ENCODE measurements around the gene ROPN1L.

The ROPN1L gene

GRCh38 chr5:10451137-10451824, 9.6 kb downstream of the ROPN1L start:
- no peak for TF ChIP-seq CTCF (IDR thresholded peaks at IDR 0.05)
- TF ChIP-seq ZFX (IDR thresholded peaks at IDR 0.05; ENCODE audit: borderline replicate concordance), result no peak
- H3K27ac ChIP-seq, result no peak overlapping the region

GRCh38 chr5:10452768-10453331, 11.2 kb downstream of the ROPN1L start:
- no peak overlapping the region for H3K27ac ChIP-seq
- TF ChIP-seq CTCF (IDR thresholded peaks at IDR 0.05), result peak; percentile 75
- TF ChIP-seq ZFX (IDR thresholded peaks at IDR 0.05; ENCODE audit: borderline replicate concordance), result no peak

GRCh38 chr5:10453545-10453944, 11.9 kb downstream of the ROPN1L start:
- no peak overlapping the region for H3K27ac ChIP-seq
- TF ChIP-seq ZFX (IDR thresholded peaks at IDR 0.05; ENCODE audit: borderline replicate concordance) (no peak), CTCF (IDR thresholded peaks at IDR 0.05) (no peak)

GRCh38 chr5:10454591-10455276, 13.1 kb downstream of the ROPN1L start:
- H3K27ac ChIP-seq, result no peak overlapping the region
- TF ChIP-seq ZFX (IDR thresholded peaks at IDR 0.05; ENCODE audit: borderline replicate concordance) (no peak), CTCF (IDR thresholded peaks at IDR 0.05) (no peak)

GRCh38 chr5:10455277-10455670, 13.6 kb downstream of the ROPN1L start:
- H3K27ac ChIP-seq, result no peak overlapping the region
- no peak for TF ChIP-seq ZFX (IDR thresholded peaks at IDR 0.05; ENCODE audit: borderline replicate concordance)
- no peak for TF ChIP-seq CTCF (IDR thresholded peaks at IDR 0.05)

GRCh38 chr5:10456583-10457420, 15.1 kb downstream of the ROPN1L start:
- no peak overlapping the region for H3K27ac ChIP-seq
- TF ChIP-seq CTCF (IDR thresholded peaks at IDR 0.05) (no peak), ZFX (IDR thresholded peaks at IDR 0.05; ENCODE audit: borderline replicate concordance) (no peak)

All from 22Rv1 (cell line).